HepG2 (cell line): ENCODE measurements around the gene HIRA. TPM values are rescaled to one million over a fixed set of nuclear protein-coding genes. Genes with fewer than 3 reads are reported as not detected.
A peak's percentile ranks its signal among the peaks of the same experiment; 100 is the strongest.

ENCODE experiments used
- ATAC-seq: fragments of 200-7000 bp; cut with Tn5 transposase; 3 replicates; pipeline ENCODE4 v1.9.1; 2020; ENCODE audit warnings: mild to moderate bottlenecking, moderate library complexity
- BruUV-seq: library from RNA; stranded (reverse); fragments of 400-500 nt; replicated peaks from 2 replicates; lab custom pipeline; 2021; lab: Mats Ljungman, UMichigan
- CTCF ChIA-PET: fragments of 300-600 bp; formaldehyde crosslinking; extraction: SDS; loops from one replicate; lab custom pipeline; 2021; ENCODE audit warnings: low total read pairs, inconsistent platforms, low intra/inter-chr PET ratio; lab: Yijun Ruan, JAX
- POLR2A ChIA-PET: fragments of 350-600 bp; sonication (Branson Sonifier 250); formaldehyde crosslinking; loops from one replicate; lab custom pipeline; 2020; ENCODE audit warnings: antibody characterized with exemption, inconsistent platforms; lab: Yijun Ruan, JAX
- DNase-seq: peaks from one replicate; pipeline ENCODE4 v3.0.0-alpha.2; 2015; ENCODE audit warnings: low spot score
- FAIRE-seq: peaks from 3 replicates; lab custom pipeline; 2011; peaks lifted over from hg19 to GRCh38; lab: Jason Lieb, UNC
- H2AFZ ChIP-seq: one replicate; pipeline ENCODE4 v1.6.1; 2011; ENCODE audit warnings: low read length, inconsistent platforms
- H3K27ac ChIP-seq: fragments of 300-600 bp; 3 replicates; pipeline ENCODE4 v1.8.0; 2011; ENCODE audit warnings: mixed run types, mild to moderate bottlenecking, mixed read lengths, low read length, inconsistent platforms; ENCODE audit not compliant: insufficient read depth; ENCODE audit errors: extremely low read length
- H3K27me3 ChIP-seq, 2 experiments: fragments of 200-600 bp in 1 of 2; 2 replicates in 1 of 2; 3 replicates in 1 of 2; pipeline versions ENCODE4 v1.6.0 to v1.8.0; 2011; ENCODE audit warnings: low read length in 2 of 2, mild to moderate bottlenecking in 2 of 2, moderate library complexity in 2 of 2, inconsistent platforms in 1 of 2; ENCODE audit not compliant: insufficient read depth in 2 of 2, control insufficient read depth in 1 of 2
- H3K36me3 ChIP-seq, 2 experiments: fragments of 200-600 bp in 1 of 2; replicated peaks in 1 of 2; 2 replicates in 1 of 2; 3 replicates in 1 of 2; pipeline versions ENCODE4 v1.5.1 to v1.8.0; 2011; ENCODE audit warnings: low read length in 2 of 2, inconsistent platforms in 1 of 2; ENCODE audit not compliant: insufficient read depth in 2 of 2, control insufficient read depth in 1 of 2
- H3K4me1 ChIP-seq: 2 replicates; pipeline ENCODE4 v1.5.1; 2012; ENCODE audit warnings: low read length, inconsistent platforms; ENCODE audit not compliant: insufficient read depth
- H3K4me2 ChIP-seq: 2 replicates; pipeline ENCODE4 v1.6.0; 2011; ENCODE audit warnings: low read depth, low read length, inconsistent platforms
- H3K4me3 ChIP-seq, 3 experiments: fragments of 200-600 bp in 1 of 3; sonication (generic), shearing (Covaris generic) in 1 of 3; replicated peaks in 1 of 3; 2 replicates each; pipeline ENCODE4 v1.5.1; 2011 to 2016; ENCODE audit warnings: low read length in 3 of 3, inconsistent platforms in 2 of 3, low read depth in 2 of 3, mild to moderate bottlenecking in 2 of 3, control low read depth in 1 of 3, mixed read lengths in 1 of 3; ENCODE audit not compliant: insufficient read depth in 1 of 3
- H3K79me2 ChIP-seq: one replicate; pipeline ENCODE4 v1.6.1; 2011; ENCODE audit warnings: low read length, inconsistent platforms; ENCODE audit not compliant: insufficient read depth
- H3K9ac ChIP-seq: 2 replicates; pipeline ENCODE4 v1.6.0; 2011; ENCODE audit warnings: mild to moderate bottlenecking, low read depth, low read length, inconsistent platforms; ENCODE audit not compliant: insufficient read depth
- H3K9me3 ChIP-seq: 2 replicates; pipeline ENCODE4 v1.5.1; 2012; ENCODE audit warnings: mild to moderate bottlenecking, low read length
- H4K20me1 ChIP-seq: 2 replicates; pipeline ENCODE4 v1.6.0; 2011; ENCODE audit warnings: inconsistent platforms, mild to moderate bottlenecking, low read length, moderate library complexity; ENCODE audit not compliant: insufficient read depth
- CC2D1A ChIP-seq: sonication (generic); formaldehyde crosslinking; IDR thresholded peaks from 2 replicates; pipeline ENCODE4 v1.8.1; 2023; ENCODE audit warnings: mild to moderate bottlenecking, missing genetic modification reagents
- DRAP1 ChIP-seq: IDR thresholded peaks from 2 replicates; pipeline ENCODE4 v1.6.1; 2016; ENCODE audit warnings: missing genetic modification reagents, missing compliant biosample characterization
- DZIP1 ChIP-seq: sonication (generic); formaldehyde crosslinking; IDR thresholded peaks from 2 replicates; pipeline ENCODE4 v1.5.0; 2020; ENCODE audit warnings: mild to moderate bottlenecking, missing genetic modification reagents
- GPBP1L1 ChIP-seq: sonication (generic); formaldehyde crosslinking; IDR thresholded peaks from 2 replicates; pipeline ENCODE4 v1.5.0; 2020; ENCODE audit warnings: mild to moderate bottlenecking, missing genetic modification reagents
- HNF4A ChIP-seq: sonication (generic); formaldehyde crosslinking; IDR thresholded peaks from 2 replicates; pipeline ENCODE4 v1.4.0; 2020; ENCODE audit warnings: missing genetic modification reagents
- IKZF1 ChIP-seq: fragments of 450-650 bp; IDR thresholded peaks from 2 replicates; pipeline ENCODE4 v1.7.1; 2016
- MAFG ChIP-seq: sonication (generic); formaldehyde crosslinking; IDR thresholded peaks from 2 replicates; pipeline ENCODE4 v1.5.1; 2020; ENCODE audit warnings: mild to moderate bottlenecking, missing genetic modification reagents
- MIER3 ChIP-seq: IDR thresholded peaks from 2 replicates; pipeline ENCODE4 v1.6.1; 2016; ENCODE audit warnings: missing compliant biosample characterization, borderline replicate concordance
- PHF20 ChIP-seq: sonication (generic); formaldehyde crosslinking; IDR thresholded peaks from 2 replicates; pipeline ENCODE4 v1.5.0; 2020; ENCODE audit warnings: mild to moderate bottlenecking, missing genetic modification reagents
- ZNF225 ChIP-seq: sonication (generic); formaldehyde crosslinking; IDR thresholded peaks from 2 replicates; pipeline ENCODE4 v1.4.0; 2020; ENCODE audit warnings: mild to moderate bottlenecking, missing genetic modification reagents
- ZNF431 ChIP-seq: sonication (generic); formaldehyde crosslinking; IDR thresholded peaks from 2 replicates; pipeline ENCODE4 v1.9.0; 2022; ENCODE audit warnings: missing genetic modification reagents, low read depth, mild to moderate bottlenecking, borderline replicate concordance
- ZNF512B ChIP-seq: sonication (generic); formaldehyde crosslinking; IDR thresholded peaks from 2 replicates; pipeline ENCODE4 v1.5.1; 2020; ENCODE audit warnings: missing genetic modification reagents, mild to moderate bottlenecking, borderline replicate concordance
- ZNF558 ChIP-seq: sonication (generic); formaldehyde crosslinking; IDR thresholded peaks from 2 replicates; pipeline ENCODE4 v1.9.0; 2022; ENCODE audit warnings: mild to moderate bottlenecking, missing genetic modification reagents, borderline replicate concordance
- ZNF703 ChIP-seq: sonication (generic); formaldehyde crosslinking; IDR thresholded peaks from 2 replicates; pipeline ENCODE4 v1.5.1; 2020; ENCODE audit warnings: missing genetic modification reagents, mild to moderate bottlenecking, moderate library complexity, borderline replicate concordance
- ZNF773 ChIP-seq: sonication (generic); formaldehyde crosslinking; IDR thresholded peaks from 2 replicates; pipeline ENCODE4 v1.4.0; 2020; ENCODE audit warnings: missing genetic modification reagents, borderline replicate concordance
- ZNF792 ChIP-seq: IDR thresholded peaks from 2 replicates; pipeline ENCODE4 v1.6.1; 2016
- WGBS: methylation state at CpG from one replicate; pipeline ENCODE4 v1.1.6; 2017; ENCODE audit warnings: low lambda C conversion rate; 5-methylcytosine and 5-hydroxymethylcytosine counted together
- in situ Hi-C: cut with HindIII; loops from 2 replicates; pipeline ENCODE4 v1.10.0; 2017; ENCODE audit warnings: low pct_unique_long_range_greater_than_20kb; ENCODE audit not compliant: extremely low pct_ligation_motif_present
- intact Hi-C: fragments of 100-400 bp; cut with micrococcal nuclease; formaldehyde crosslinking; loops from one replicate; pipeline ENCODE4 v1.10.0; 2022; ENCODE audit not compliant: unreplicated experiment
- polyA plus RNA-seq, 8 experiments: library from polyadenylated mRNA; depleted of rRNA in 3 of 8; stranded (reverse) in 7 of 8; unstranded in 1 of 8; fragments of >200 nt; fragmentation: Illumina TruSeq in 4 of 8; extraction: Trizol in 4 of 8; gene quantifications; 2 replicates each; pipeline versions ENCODE4 v1.2.1 to v1.2.3, GENCODE V29; 2011 to 2016; ENCODE audit warnings: low read depth in 4 of 8, missing spikeins in 1 of 8, mixed read lengths in 1 of 8; ENCODE audit not compliant: insufficient read depth in 1 of 8
- total RNA-seq, 5 experiments: library from RNA; depleted of rRNA; stranded (reverse); fragments of >200 nt; fragmentation: Illumina TruSeq; extraction: Trizol; gene quantifications; 2 replicates each; pipeline ENCODE4 v1.2.3, GENCODE V29; 2016; ENCODE audit warnings: low read depth in 1 of 5

HIRA gene
- total and polyA plus RNA-seq, 2 of the 13 experiments (the other 11 are each of a cell fraction or from before 2014, with no cell fraction given), result 21.5 to 29.2 TPM

- in situ Hi-C loops, result no loop called here
- Histone ChIP-seq H3K4me1 (peaks cover 17% of the 10 kb centered on the region), H2AFZ (no peak overlapping the region), H3K9ac (no peak overlapping the region), H3K9me3 (peaks cover 5% of the 10 kb centered on the region; the same call in 1 of the 2 replicates), H3K27me3 (no peaks in the 10 kb centered on the region), H3K27ac (peak overlapping the region; percentile 15), H3K4me2 (peak overlapping the region; percentile 25), H4K20me1 (no peaks in the 10 kb centered on the region), H3K79me2 (peaks cover 5% of the 10 kb centered on the region), H3K36me3 (peaks cover 8 to 64% of the 10 kb centered on the region in 2 experiments; a peak in 4 of 5 replicates), H3K4me3 (no peak overlapping the region)
- 64% methylated on average over 6 of the region's 7 CpGs for WGBS
- intact Hi-C loops, result no loop called here
- ATAC-seq (peak; percentile 83), DNase-seq (peak; percentile 77), FAIRE-seq (peak; percentile 68)
- CTCF ChIA-PET, result no interaction called here
- no TSS peak for BruUV-seq
- POLR2A ChIA-PET, result interaction anchor here (1.0 kb wide), 1 partner anchor 45 kb away, joined by 6 read pairs; the partner anchor contains the start of gene CLTCL1
- no peak for TF ChIP-seq PHF20 (CRISPR knock-in tag)
- TF ChIP-seq CC2D1A (CRISPR knock-in tag), result no peak
- peak; percentile 61 for TF ChIP-seq HNF4A (CRISPR knock-in tag)
- no peak for TF ChIP-seq ZNF792 (CRISPR knock-in tag)
- TF ChIP-seq MAFG (CRISPR knock-in tag), result no peak
- no peak for TF ChIP-seq ZNF225
- no peak for TF ChIP-seq IKZF1
- no peak for TF ChIP-seq ZNF703 (CRISPR knock-in tag)
- no peak for TF ChIP-seq ZNF431 (CRISPR knock-in tag)
- no peak for TF ChIP-seq GPBP1L1 (CRISPR knock-in tag)
- TF ChIP-seq ZNF558 (CRISPR knock-in tag), result no peak
- 0 out of 2 replicates have a peak, but pooled peaks have one; percentile 20 for TF ChIP-seq DRAP1 (CRISPR knock-in tag)
- TF ChIP-seq ZNF512B (CRISPR knock-in tag), result no peak
- TF ChIP-seq ZNF773 (CRISPR knock-in tag), result no peak
- no peak for TF ChIP-seq MIER3
- TF ChIP-seq DZIP1, result no peak
These were observed 95.1 kb downstream of the HIRA start for GRCh38 chr22:19336133-19337075.
